H1 (cell line): ENCODE data around the gene DLX5.

Experiments used
- CEBPB ChIP-seq: IDR thresholded peaks from 2 replicates; pipeline ENCODE4 v1.6.1; 2012; ENCODE audit warnings: low read depth, low read length
- EGR1 ChIP-seq: IDR thresholded peaks from 2 replicates; pipeline ENCODE4 v1.6.1; 2011; ENCODE audit warnings: low read depth, low read length, borderline replicate concordance
- POLR2AphosphoS5 ChIP-seq: IDR thresholded peaks from 2 replicates; pipeline ENCODE4 v1.6.1; 2011; ENCODE audit warnings: low read depth, low read length
- RNF2 ChIP-seq: fragments of 200-900, 300-1000 bp; sonication (generic); IDR thresholded peaks from 2 replicates; pipeline ENCODE4 v1.7.1; 2016; ENCODE audit warnings: borderline replicate concordance, low read depth, mild to moderate bottlenecking, antibody characterized with exemption, low read length; ENCODE audit not compliant: poor library complexity, severe bottlenecking; ENCODE audit errors: missing control alignments
- SRF ChIP-seq: IDR thresholded peaks from 2 replicates; pipeline ENCODE4 v1.6.1; 2011; ENCODE audit warnings: mild to moderate bottlenecking, low read depth, low read length, moderate library complexity
- TAF1 ChIP-seq: IDR thresholded peaks from 2 replicates; pipeline ENCODE4 v1.6.1; 2011; ENCODE audit warnings: mild to moderate bottlenecking, low read depth, low read length
- TEAD4 ChIP-seq: IDR thresholded peaks from 2 replicates; pipeline ENCODE4 v1.6.1; 2012; ENCODE audit warnings: low read depth, low read length, inconsistent platforms, mixed read lengths
- YY1 ChIP-seq: IDR thresholded peaks from 2 replicates; pipeline ENCODE4 v1.6.1; 2011; ENCODE audit warnings: low read depth, mild to moderate bottlenecking, low read length
- TF ChIP-seq, protein P1 (sequence below), 3 experiments: IDR thresholded peaks; 1 replicate in 2 of 3; 2 replicates in 1 of 3; pipeline versions ENCODE4 v1.5.1 to v1.6.1; 2011; ENCODE audit warnings: low read length in 3 of 3, mild to moderate bottlenecking in 3 of 3, inconsistent platforms in 2 of 3, low read depth in 1 of 3, moderate library complexity in 1 of 3; ENCODE audit not compliant: insufficient read depth in 1 of 3; ENCODE audit errors: control extremely low read depth in 1 of 3

DNA sequence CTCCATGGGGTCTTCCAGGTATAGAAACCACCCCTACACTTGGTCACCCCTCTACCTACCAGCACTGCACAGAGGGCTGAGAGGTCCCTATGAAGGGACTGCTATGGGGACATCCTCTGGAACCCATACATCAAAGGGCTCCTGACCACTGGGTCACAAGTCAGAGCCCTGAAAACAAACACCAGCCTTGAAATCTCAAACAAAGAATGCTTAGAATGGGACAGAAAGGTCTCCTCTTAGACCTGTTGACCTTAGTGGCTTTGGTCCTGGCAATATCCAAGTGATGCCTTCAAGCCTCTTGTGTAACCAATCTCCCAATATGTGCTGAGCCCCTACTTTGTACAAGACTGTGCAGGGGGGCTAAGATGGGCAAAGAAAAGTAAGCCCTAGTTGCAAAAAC lies 53.9 kb downstream of the DLX5 start:
- TF ChIP-seq, protein P1, sequence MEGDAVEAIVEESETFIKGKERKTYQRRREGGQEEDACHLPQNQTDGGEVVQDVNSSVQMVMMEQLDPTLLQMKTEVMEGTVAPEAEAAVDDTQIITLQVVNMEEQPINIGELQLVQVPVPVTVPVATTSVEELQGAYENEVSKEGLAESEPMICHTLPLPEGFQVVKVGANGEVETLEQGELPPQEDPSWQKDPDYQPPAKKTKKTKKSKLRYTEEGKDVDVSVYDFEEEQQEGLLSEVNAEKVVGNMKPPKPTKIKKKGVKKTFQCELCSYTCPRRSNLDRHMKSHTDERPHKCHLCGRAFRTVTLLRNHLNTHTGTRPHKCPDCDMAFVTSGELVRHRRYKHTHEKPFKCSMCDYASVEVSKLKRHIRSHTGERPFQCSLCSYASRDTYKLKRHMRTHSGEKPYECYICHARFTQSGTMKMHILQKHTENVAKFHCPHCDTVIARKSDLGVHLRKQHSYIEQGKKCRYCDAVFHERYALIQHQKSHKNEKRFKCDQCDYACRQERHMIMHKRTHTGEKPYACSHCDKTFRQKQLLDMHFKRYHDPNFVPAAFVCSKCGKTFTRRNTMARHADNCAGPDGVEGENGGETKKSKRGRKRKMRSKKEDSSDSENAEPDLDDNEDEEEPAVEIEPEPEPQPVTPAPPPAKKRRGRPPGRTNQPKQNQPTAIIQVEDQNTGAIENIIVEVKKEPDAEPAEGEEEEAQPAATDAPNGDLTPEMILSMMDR (IDR thresholded peaks at IDR 0.05; ENCODE audit: control extremely low read depth in 1 of 3, insufficient read depth in 1 of 3, low read depth in 1 of 3, low read length in 3 of 3) = no peak
- TF ChIP-seq RNF2 (no peak), YY1 (no peak), SRF (no peak), TEAD4 (no peak), CEBPB (no peak), EGR1 (no peak), TAF1 (no peak), POLR2AphosphoS5 (no peak)
